ENCODE measurements around the gene CCDC154. TPM values are rescaled to one million over a fixed set of nuclear protein-coding genes. Genes with fewer than 3 reads are reported as not detected.

CCDC154 gene
- total and polyA plus RNA-seq, 2 donors (not counting 3 experiments of a cell fraction or from before 2014, with no cell fraction given) = 0.65 to 0.75 TPM

- intact Hi-C loops (cut with micrococcal nuclease) (no loop called here), dilution Hi-C loops (cut with MboI; ENCODE audit: extremely low pct_ligation_motif_present, low sequenced_read_pairs) (no loop called here)
- TF ChIP-seq EZH2 (IDR thresholded peaks at IDR 0.05; ENCODE audit: borderline replicate concordance, low read depth, low read length, severe bottlenecking) (no peak), CTCF (IDR thresholded peaks at IDR 0.05; ENCODE audit: extremely low read depth in 1 of 2, insufficient read depth in 1 of 2, low read depth in 1 of 2, low read length in 2 of 2) (no peak), POLR2AphosphoS5 (IDR thresholded peaks at IDR 0.05; ENCODE audit: insufficient read depth, low read depth, low read length) (no peak), POLR2A (IDR thresholded peaks at IDR 0.05; ENCODE audit: low read depth, low read length) (no peak), JUN (IDR thresholded peaks at IDR 0.05; ENCODE audit: borderline replicate concordance, insufficient read depth, insufficient read length, low read depth) (no peak), FOS (IDR thresholded peaks at IDR 0.05; ENCODE audit: borderline replicate concordance, insufficient read depth, low read length) (no peak), GATA2 (IDR thresholded peaks at IDR 0.05; ENCODE audit: insufficient read depth, insufficient read length, low read depth, low read length) (no peak), MAX (IDR thresholded peaks at IDR 0.05; ENCODE audit: insufficient read depth, insufficient read length) (no peak)
- Histone ChIP-seq H3K9me3 (replicated peaks; ENCODE audit: control insufficient read depth, insufficient read depth, low read length) (no peaks in the 10 kb centered on the region), H3K4me3 (replicated peaks in 1 of 3; ENCODE audit: insufficient read depth in 1 of 3, low read depth in 1 of 3, low read length in 3 of 3) (no peak overlapping the region), H3K4me2 (ENCODE audit: insufficient read depth, low read length) (no peak overlapping the region), H3K9ac (replicated peaks; ENCODE audit: extremely low read depth, insufficient read depth, low read length) (no peak overlapping the region), H3K79me2 (ENCODE audit: control insufficient read depth, insufficient read depth, low read length) (no peaks in the 10 kb centered on the region), H4K20me1 (replicated peaks; ENCODE audit: control insufficient read depth, extremely low read depth, insufficient read depth, low read length) (no peaks in the 10 kb centered on the region), H2AFZ (ENCODE audit: low read depth, low read length) (no peak overlapping the region), H3K27me3 (ENCODE audit: control insufficient read depth in 2 of 2, insufficient read depth in 2 of 2, low read length in 2 of 2) (no peaks in the 10 kb centered on the region), H3K9me1 (replicated peaks; ENCODE audit: control insufficient read depth, extremely low read depth, insufficient read depth, low read length) (no peaks in the 10 kb centered on the region), H3K27ac (ENCODE audit: insufficient read depth, low read depth, low read length) (no peak overlapping the region), H3K4me1 (ENCODE audit: control insufficient read depth, extremely low read depth, insufficient read depth, low read length) (no peaks in the 10 kb centered on the region), H3K36me3 (ENCODE audit: control insufficient read depth in 2 of 2, extremely low read depth in 1 of 2, insufficient read depth in 2 of 2, low read length in 2 of 2) (peaks cover 0 to 57% of the 10 kb centered on the region in 2 experiments)
- POLR2A ChIA-PET = no interaction called here
- DNase-seq (ENCODE audit: low read depth, low spot score) = no peak
- no peak for FAIRE-seq
- CTCF ChIA-PET = no interaction called here
- BruUV-seq (replicated peaks) = no TSS peak
Measured at GRCh38 chr16:1455190-1456171, 11.1 kb upstream of the CCDC154 start.

Data from endothelial cell of umbilical vein (primary cell).